Right hindlimb (tissue), 1 donor: ENCODE data around the gene METTL14.

Experiments used
- DNase-seq: peaks from one replicate; pipeline ENCODE4 v3.0.0-alpha.2; 2018

Gene METTL14

DNA sequence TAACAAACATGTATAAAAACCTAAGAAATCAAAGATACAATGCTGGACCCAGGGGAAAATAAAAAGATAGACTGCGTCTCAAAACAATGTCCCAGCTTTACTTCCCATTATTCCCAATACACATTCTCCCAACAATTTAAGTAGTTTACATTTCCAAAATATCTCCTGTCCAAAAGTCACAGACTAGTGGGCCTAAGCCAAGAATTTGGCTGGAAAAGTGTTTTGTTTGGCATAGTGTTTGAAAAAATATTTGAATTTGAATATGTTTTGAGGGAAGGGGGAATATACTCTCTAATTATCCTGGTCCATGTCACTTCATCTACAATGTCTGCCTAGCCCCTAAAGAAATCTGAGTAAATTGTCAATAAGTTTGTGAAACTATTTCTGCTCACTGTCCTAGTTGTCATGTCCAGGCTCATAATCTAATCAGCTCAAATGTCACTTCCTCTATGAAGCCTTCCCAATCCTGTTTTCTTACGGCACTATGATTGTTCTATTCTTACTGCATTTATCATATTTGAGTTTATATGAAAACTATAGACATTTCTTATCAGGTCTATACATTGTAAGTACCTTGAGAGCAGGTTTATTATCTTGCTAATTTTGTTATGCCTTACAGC lies 76.3 kb downstream of the METTL14 start:
- DNase-seq: no peak

DNA sequence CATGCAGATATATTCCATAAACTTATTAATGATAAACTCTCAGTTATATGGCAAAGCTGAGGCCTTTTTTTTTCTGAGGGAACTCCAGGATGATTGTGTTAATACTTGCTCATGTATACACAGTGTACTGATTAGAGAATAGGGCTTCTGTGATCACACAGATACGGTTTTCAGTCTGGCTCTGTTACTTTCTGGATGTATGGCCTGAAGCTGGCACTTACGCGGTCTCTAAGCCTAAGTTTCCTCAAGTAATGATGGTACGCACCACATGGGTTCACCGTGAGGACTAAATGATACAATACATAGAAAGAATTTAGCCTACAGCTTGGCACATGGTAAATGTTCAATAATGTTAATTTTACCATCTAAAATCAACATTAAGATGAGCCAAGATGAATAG lies 77.0 kb downstream of the METTL14 start:
- DNase-seq: no peak

DNA sequence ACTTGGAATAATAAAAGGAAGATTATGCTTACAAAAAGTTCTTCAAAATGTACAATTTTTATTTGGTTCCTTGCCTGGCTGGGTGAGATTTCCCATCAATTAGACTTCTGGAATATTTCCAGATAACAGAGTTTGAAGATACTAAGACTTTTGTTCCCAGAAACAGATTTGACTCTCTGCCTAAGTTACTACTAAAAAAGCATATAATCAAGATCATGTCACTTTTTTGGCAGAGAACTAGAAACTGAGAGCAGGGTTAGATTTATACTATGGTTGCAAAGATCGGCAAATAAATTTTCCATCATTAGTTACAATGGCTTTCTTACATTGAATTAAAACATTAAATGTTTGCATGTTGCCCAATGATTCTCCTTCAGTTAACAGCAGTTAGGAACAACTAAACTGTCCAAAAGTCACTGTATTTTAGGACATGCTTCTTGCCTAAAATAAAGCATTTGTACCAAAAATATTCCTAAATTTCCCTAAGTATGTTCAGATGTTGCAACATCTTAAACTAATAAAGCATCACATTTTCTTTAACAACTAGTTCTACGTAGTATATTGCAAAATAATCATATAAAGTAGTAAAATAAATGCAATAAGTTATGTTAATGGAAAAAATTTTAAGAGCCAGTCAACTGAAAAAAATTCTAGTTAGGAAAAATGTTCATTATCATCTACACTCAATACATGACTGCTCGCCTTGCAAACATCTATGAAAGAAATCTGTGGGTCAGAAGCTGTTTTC lies 77.7 kb downstream of the METTL14 start:
- no peak for DNase-seq
